Adrenal gland (tissue), 5 donors: ENCODE results near the gene BEST2.

Experiments
- CTCF ChIP-seq, 6 experiments: fragments of 450-650 bp in 4 of 6; fragments of 200-600 bp in 2 of 6; sonication (generic) in 1 of 6; IDR thresholded peaks; 1 replicate in 5 of 6; 2 replicates in 1 of 6; pipeline versions ENCODE4 v1.5.1 to v1.8.0; 2016 to 2021; ENCODE audit warnings: antibody characterized with exemption in 6 of 6, mild to moderate bottlenecking in 2 of 6, moderate library complexity in 1 of 6
- POLR2A ChIP-seq, 2 donors: fragments of 450-650 bp; IDR thresholded peaks; one replicate each; pipeline ENCODE4 v1.6.1; 2017; ENCODE audit warnings: antibody characterized with exemption in 2 of 2, mild to moderate bottlenecking in 2 of 2, moderate library complexity in 1 of 2
- donor health status: DM: no; HTN: no; CAD: no.

DNA sequence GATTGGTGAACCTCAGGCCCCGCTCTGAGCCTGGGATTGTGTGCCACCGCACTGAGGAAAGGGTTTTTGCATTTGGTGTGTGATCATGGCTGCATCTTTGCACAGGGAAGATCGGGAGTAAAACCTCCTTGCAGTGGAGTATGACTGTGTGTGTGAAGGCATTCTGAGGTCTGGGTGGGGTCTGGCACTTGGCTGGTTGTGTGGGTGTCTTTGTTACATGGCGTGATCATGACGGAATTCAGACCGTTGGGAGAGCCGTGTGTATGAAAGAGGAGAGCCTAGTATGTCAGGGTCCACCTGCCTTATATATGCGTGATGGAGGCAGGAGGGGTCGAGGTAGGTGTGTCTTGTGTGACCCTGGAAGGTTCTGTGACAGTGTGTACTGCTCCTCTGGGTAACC lies 740 bp upstream of the BEST2 start:
- no peak for TF ChIP-seq CTCF (IDR thresholded peaks at IDR 0.05)
- no peak for TF ChIP-seq POLR2A (IDR thresholded peaks at IDR 0.05)
